Stimulated activated naive CD8-positive, alpha-beta T cell treated with anti-CD3 and anti-CD28 coated beads, Interleukin-15, Interleukin-2, amounts not matched to agents 100 ng/mL and 50 ng/mL, for 24 hours (primary cell): ENCODE results near the gene GRP.

Experiments used
- H3K27ac Mint-ChIP-seq: one replicate; pipeline ENCODE4 v1.8.0; 2021; ENCODE audit warnings: mild to moderate bottlenecking, mixed read lengths
- H3K27me3 Mint-ChIP-seq: one replicate; pipeline ENCODE4 v1.8.0; 2021; ENCODE audit warnings: mixed read lengths
- H3K36me3 Mint-ChIP-seq: one replicate; pipeline ENCODE4 v1.8.0; 2021; ENCODE audit warnings: low read depth, mixed read lengths
- H3K4me1 Mint-ChIP-seq: one replicate; pipeline ENCODE4 v1.8.0; 2021; ENCODE audit warnings: low read depth, mixed read lengths
- H3K4me3 Mint-ChIP-seq: one replicate; pipeline ENCODE4 v1.8.0; 2021; ENCODE audit warnings: mild to moderate bottlenecking, mixed read lengths
- H3K9me3 Mint-ChIP-seq: one replicate; pipeline ENCODE4 v1.8.0; 2021; ENCODE audit warnings: mixed read lengths

Gene GRP

GRCh38 chr18:59211629-59212028 lies 8.3 kb upstream of the GRP start:
- Mint-ChIP-seq H3K4me1 (no peaks in the 10 kb centered on the region), H3K4me3 (no peak overlapping the region), H3K36me3 (no peaks in the 10 kb centered on the region), H3K27me3 (peaks cover 36% of the 10 kb centered on the region), H3K9me3 (no peaks in the 10 kb centered on the region), H3K27ac (no peak overlapping the region)

- Mint-ChIP-seq H3K4me1 (peaks cover 10% of the 10 kb centered on the region), H3K4me3 (no peak overlapping the region), H3K27me3 (peaks cover 74% of the 10 kb centered on the region), H3K36me3 (no peaks in the 10 kb centered on the region), H3K27ac (no peak overlapping the region), H3K9me3 (no peaks in the 10 kb centered on the region)
Measured at GRCh38 chr18:59218018-59218417, 1.9 kb upstream of the GRP start.

GRCh38 chr18:59220164-59220783 lies 316 bp downstream of the GRP start:
- no peaks in the 10 kb centered on the region for H3K9me3 Mint-ChIP-seq
- no peak overlapping the region for H3K4me3 Mint-ChIP-seq
- H3K36me3 Mint-ChIP-seq = no peaks in the 10 kb centered on the region
- no peak overlapping the region for H3K27ac Mint-ChIP-seq
- H3K4me1 Mint-ChIP-seq = peaks cover 10% of the 10 kb centered on the region
- H3K27me3 Mint-ChIP-seq = peaks cover 76% of the 10 kb centered on the region

GRCh38 chr18:59220784-59221765 lies 1.1 kb downstream of the GRP start:
- no peaks in the 10 kb centered on the region for H3K36me3 Mint-ChIP-seq

GRCh38 chr18:59222341-59222740 lies 2.4 kb downstream of the GRP start:
- H3K27me3 Mint-ChIP-seq = peaks cover 83% of the 10 kb centered on the region
- peaks cover 10% of the 10 kb centered on the region for H3K4me1 Mint-ChIP-seq
- no peak overlapping the region for H3K27ac Mint-ChIP-seq
- H3K36me3 Mint-ChIP-seq = no peaks in the 10 kb centered on the region
- H3K4me3 Mint-ChIP-seq = no peak overlapping the region
- H3K9me3 Mint-ChIP-seq = no peaks in the 10 kb centered on the region

More at GRCh38 chr18:59220784-59221765, 1.1 kb downstream of the GRP start:
- Mint-ChIP-seq H3K4me3 (no peak overlapping the region), H3K27me3 (peaks cover 80% of the 10 kb centered on the region), H3K4me1 (peaks cover 10% of the 10 kb centered on the region), H3K9me3 (no peaks in the 10 kb centered on the region), H3K27ac (no peak overlapping the region)

GRCh38 chr18:59228351-59228750 lies 8.4 kb downstream of the GRP start:
- Mint-ChIP-seq H3K4me1 (no peaks in the 10 kb centered on the region), H3K27me3 (peaks cover 66% of the 10 kb centered on the region), H3K36me3 (no peaks in the 10 kb centered on the region), H3K4me3 (no peak overlapping the region), H3K9me3 (no peaks in the 10 kb centered on the region), H3K27ac (no peak overlapping the region)

- Mint-ChIP-seq H3K4me1 (no peaks in the 10 kb centered on the region), H3K36me3 (no peaks in the 10 kb centered on the region), H3K4me3 (no peak overlapping the region), H3K9me3 (no peaks in the 10 kb centered on the region), H3K27ac (no peak overlapping the region), H3K27me3 (peaks cover 57% of the 10 kb centered on the region)
Measured at GRCh38 chr18:59229191-59229590, 9.2 kb downstream of the GRP start.

GRCh38 chr18:59229701-59230443 lies 9.9 kb downstream of the GRP start:
- Mint-ChIP-seq H3K27ac (no peak overlapping the region), H3K27me3 (peaks cover 55% of the 10 kb centered on the region), H3K9me3 (no peaks in the 10 kb centered on the region), H3K4me1 (no peaks in the 10 kb centered on the region), H3K4me3 (no peak overlapping the region), H3K36me3 (no peaks in the 10 kb centered on the region)

- no peaks in the 10 kb centered on the region for H3K36me3 Mint-ChIP-seq
- peaks cover 46% of the 10 kb centered on the region for H3K27me3 Mint-ChIP-seq
- H3K4me1 Mint-ChIP-seq = no peaks in the 10 kb centered on the region
- no peak overlapping the region for H3K27ac Mint-ChIP-seq
- H3K4me3 Mint-ChIP-seq = no peak overlapping the region
- H3K9me3 Mint-ChIP-seq = no peaks in the 10 kb centered on the region
Measured at GRCh38 chr18:59231114-59231513, 11.2 kb downstream of the GRP start.

- Mint-ChIP-seq H3K36me3 (no peaks in the 10 kb centered on the region), H3K27me3 (peaks cover 50% of the 10 kb centered on the region), H3K4me3 (no peak overlapping the region), H3K9me3 (no peaks in the 10 kb centered on the region), H3K27ac (no peak overlapping the region), H3K4me1 (no peaks in the 10 kb centered on the region)
Measured at GRCh38 chr18:59231877-59232276, 11.9 kb downstream of the GRP start.

GRCh38 chr18:59232309-59233016 lies 12.5 kb downstream of the GRP start:
- H3K36me3 Mint-ChIP-seq = no peaks in the 10 kb centered on the region
- peaks cover 46% of the 10 kb centered on the region for H3K27me3 Mint-ChIP-seq
- H3K4me1 Mint-ChIP-seq = no peaks in the 10 kb centered on the region
- H3K27ac Mint-ChIP-seq = no peak overlapping the region
- no peak overlapping the region for H3K4me3 Mint-ChIP-seq
- no peaks in the 10 kb centered on the region for H3K9me3 Mint-ChIP-seq

GRCh38 chr18:59233017-59233410 lies 13.1 kb downstream of the GRP start:
- H3K27me3 Mint-ChIP-seq = peaks cover 48% of the 10 kb centered on the region
- H3K36me3 Mint-ChIP-seq = no peaks in the 10 kb centered on the region
- H3K4me3 Mint-ChIP-seq = no peak overlapping the region
- H3K27ac Mint-ChIP-seq = no peak overlapping the region
- H3K9me3 Mint-ChIP-seq = no peaks in the 10 kb centered on the region
- H3K4me1 Mint-ChIP-seq = no peaks in the 10 kb centered on the region

- no peak overlapping the region for H3K27ac Mint-ChIP-seq
- no peaks in the 10 kb centered on the region for H3K9me3 Mint-ChIP-seq
- H3K27me3 Mint-ChIP-seq = peaks cover 20% of the 10 kb centered on the region
- no peak overlapping the region for H3K4me3 Mint-ChIP-seq
- no peaks in the 10 kb centered on the region for H3K4me1 Mint-ChIP-seq
- H3K36me3 Mint-ChIP-seq = no peaks in the 10 kb centered on the region
Measured at GRCh38 chr18:59238385-59238784, 18.4 kb downstream of the GRP start.

GRCh38 chr18:59239642-59240041 lies 19.7 kb downstream of the GRP start:
- H3K27ac Mint-ChIP-seq = no peak overlapping the region
- peaks cover 20% of the 10 kb centered on the region for H3K27me3 Mint-ChIP-seq
- no peaks in the 10 kb centered on the region for H3K36me3 Mint-ChIP-seq
- no peaks in the 10 kb centered on the region for H3K4me1 Mint-ChIP-seq
- H3K4me3 Mint-ChIP-seq = no peak overlapping the region
- no peaks in the 10 kb centered on the region for H3K9me3 Mint-ChIP-seq
